Tibial nerve (tissue), 3 donors: ENCODE measurements around the gene SAMD15.

Experiments
- POLR2A ChIP-seq, 2 donors: fragments of 450-650 bp; IDR thresholded peaks; one replicate each; pipeline ENCODE4 v1.6.1; 2017; ENCODE audit warnings: antibody characterized with exemption in 2 of 2, mild to moderate bottlenecking in 2 of 2, moderate library complexity in 2 of 2
- TF ChIP-seq, protein P1 (sequence below), 5 experiments: fragments of 200-600 bp in 3 of 5; fragments of 450-650 bp in 2 of 5; sonication (generic) in 3 of 5; IDR thresholded peaks; one replicate each; pipeline ENCODE4 v1.5.1; 2016 to 2019; ENCODE audit warnings: antibody characterized with exemption in 5 of 5, mild to moderate bottlenecking in 3 of 5, moderate library complexity in 2 of 5

- TF ChIP-seq POLR2A (IDR thresholded peaks at IDR 0.05): no peak
- TF ChIP-seq, protein P1, sequence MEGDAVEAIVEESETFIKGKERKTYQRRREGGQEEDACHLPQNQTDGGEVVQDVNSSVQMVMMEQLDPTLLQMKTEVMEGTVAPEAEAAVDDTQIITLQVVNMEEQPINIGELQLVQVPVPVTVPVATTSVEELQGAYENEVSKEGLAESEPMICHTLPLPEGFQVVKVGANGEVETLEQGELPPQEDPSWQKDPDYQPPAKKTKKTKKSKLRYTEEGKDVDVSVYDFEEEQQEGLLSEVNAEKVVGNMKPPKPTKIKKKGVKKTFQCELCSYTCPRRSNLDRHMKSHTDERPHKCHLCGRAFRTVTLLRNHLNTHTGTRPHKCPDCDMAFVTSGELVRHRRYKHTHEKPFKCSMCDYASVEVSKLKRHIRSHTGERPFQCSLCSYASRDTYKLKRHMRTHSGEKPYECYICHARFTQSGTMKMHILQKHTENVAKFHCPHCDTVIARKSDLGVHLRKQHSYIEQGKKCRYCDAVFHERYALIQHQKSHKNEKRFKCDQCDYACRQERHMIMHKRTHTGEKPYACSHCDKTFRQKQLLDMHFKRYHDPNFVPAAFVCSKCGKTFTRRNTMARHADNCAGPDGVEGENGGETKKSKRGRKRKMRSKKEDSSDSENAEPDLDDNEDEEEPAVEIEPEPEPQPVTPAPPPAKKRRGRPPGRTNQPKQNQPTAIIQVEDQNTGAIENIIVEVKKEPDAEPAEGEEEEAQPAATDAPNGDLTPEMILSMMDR (IDR thresholded peaks at IDR 0.05): no peak
Observed at GRCh38 chr14:77421201-77421600, 44.0 kb downstream of the SAMD15 start.
